ENCODE results near the gene FBLN2.

DNA sequence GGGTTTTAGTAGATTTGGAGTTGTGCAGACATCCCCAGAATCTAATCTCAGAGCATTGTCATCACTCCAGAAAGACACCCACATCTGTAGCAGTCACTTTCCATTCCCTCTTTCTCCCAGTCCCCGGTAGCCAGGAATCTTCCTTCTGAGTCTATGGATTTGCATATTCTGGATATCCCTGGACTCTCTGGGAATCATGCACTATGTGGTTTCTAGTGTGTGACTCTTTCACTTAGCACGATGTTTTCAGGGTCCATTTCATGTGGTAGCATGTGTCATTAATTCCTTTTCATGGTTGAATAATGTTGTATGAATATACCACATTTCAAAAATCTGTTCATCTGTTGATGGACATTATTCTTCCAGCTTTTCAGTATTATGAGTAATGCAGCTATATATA lies 29.3 kb downstream of the FBLN2 start:
- TF ChIP-seq, protein P1, sequence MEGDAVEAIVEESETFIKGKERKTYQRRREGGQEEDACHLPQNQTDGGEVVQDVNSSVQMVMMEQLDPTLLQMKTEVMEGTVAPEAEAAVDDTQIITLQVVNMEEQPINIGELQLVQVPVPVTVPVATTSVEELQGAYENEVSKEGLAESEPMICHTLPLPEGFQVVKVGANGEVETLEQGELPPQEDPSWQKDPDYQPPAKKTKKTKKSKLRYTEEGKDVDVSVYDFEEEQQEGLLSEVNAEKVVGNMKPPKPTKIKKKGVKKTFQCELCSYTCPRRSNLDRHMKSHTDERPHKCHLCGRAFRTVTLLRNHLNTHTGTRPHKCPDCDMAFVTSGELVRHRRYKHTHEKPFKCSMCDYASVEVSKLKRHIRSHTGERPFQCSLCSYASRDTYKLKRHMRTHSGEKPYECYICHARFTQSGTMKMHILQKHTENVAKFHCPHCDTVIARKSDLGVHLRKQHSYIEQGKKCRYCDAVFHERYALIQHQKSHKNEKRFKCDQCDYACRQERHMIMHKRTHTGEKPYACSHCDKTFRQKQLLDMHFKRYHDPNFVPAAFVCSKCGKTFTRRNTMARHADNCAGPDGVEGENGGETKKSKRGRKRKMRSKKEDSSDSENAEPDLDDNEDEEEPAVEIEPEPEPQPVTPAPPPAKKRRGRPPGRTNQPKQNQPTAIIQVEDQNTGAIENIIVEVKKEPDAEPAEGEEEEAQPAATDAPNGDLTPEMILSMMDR (IDR thresholded peaks at IDR 0.05), result no peak
- no peak for TF ChIP-seq ZFX (IDR thresholded peaks at IDR 0.05; ENCODE audit: borderline replicate concordance)

Data from 22Rv1 (cell line).